GM10847 (cell line): Measurements from ENCODE around the gene FHL1.

Experiments used
- POLR2A ChIP-seq: IDR thresholded peaks from 2 replicates; pipeline ENCODE4 v1.6.1; 2011; ENCODE audit not compliant: insufficient read length; ENCODE audit errors: extremely low read depth

Gene FHL1

GRCh38 chrX:136192839-136193414 is 45.6 kb downstream of the FHL1 start:
- TF ChIP-seq POLR2A, result no peak

- no peak for TF ChIP-seq POLR2A
Observed at GRCh38 chrX:136193771-136194170, 46.4 kb downstream of the FHL1 start.

GRCh38 chrX:136194536-136194935 is 47.2 kb downstream of the FHL1 start:
- no peak for TF ChIP-seq POLR2A

- TF ChIP-seq POLR2A, result no peak
Observed at GRCh38 chrX:136195247-136195646, 47.9 kb downstream of the FHL1 start.

GRCh38 chrX:136196691-136197155 is 49.4 kb downstream of the FHL1 start:
- no peak for TF ChIP-seq POLR2A

GRCh38 chrX:136198010-136198409 is 50.7 kb downstream of the FHL1 start:
- no peak for TF ChIP-seq POLR2A

GRCh38 chrX:136198678-136199243 is 51.4 kb downstream of the FHL1 start:
- no peak for TF ChIP-seq POLR2A

GRCh38 chrX:136199365-136199764 is 52.0 kb downstream of the FHL1 start:
- TF ChIP-seq POLR2A, result no peak

GRCh38 chrX:136200466-136200865 is 53.1 kb downstream of the FHL1 start:
- TF ChIP-seq POLR2A, result no peak

GRCh38 chrX:136201601-136202000 is 54.3 kb downstream of the FHL1 start:
- no peak for TF ChIP-seq POLR2A

- TF ChIP-seq POLR2A, result no peak
Observed at GRCh38 chrX:136202889-136203288, 55.6 kb downstream of the FHL1 start.

GRCh38 chrX:136203438-136203837 is 56.1 kb downstream of the FHL1 start:
- TF ChIP-seq POLR2A, result no peak

- TF ChIP-seq POLR2A, result no peak
Observed at GRCh38 chrX:136203951-136204350, 56.6 kb downstream of the FHL1 start.

GRCh38 chrX:136204571-136204970 is 57.2 kb downstream of the FHL1 start:
- no peak for TF ChIP-seq POLR2A

- no peak for TF ChIP-seq POLR2A
Observed at GRCh38 chrX:136205882-136206380, 58.6 kb downstream of the FHL1 start.

GRCh38 chrX:136206916-136207315 is 59.6 kb downstream of the FHL1 start:
- TF ChIP-seq POLR2A, result no peak

- TF ChIP-seq POLR2A, result no peak
Observed at GRCh38 chrX:136207546-136207945, 60.2 kb downstream of the FHL1 start.
